SK-N-SH (cell line): Measurements from ENCODE around the gene ATP1A1. TPM values are rescaled to one million over a fixed set of nuclear protein-coding genes. Genes with fewer than 3 reads are reported as not detected.

Experiments used
- CTCF ChIA-PET: fragments of 300-600, 350-600 bp; formaldehyde crosslinking; extraction: SDS; loops from one replicate; lab custom pipeline; 2021; lab: Yijun Ruan, JAX
- POLR2A ChIA-PET: fragments of 350-600 bp; sonication (Branson Sonifier 250); formaldehyde crosslinking; extraction: SDS; loops from one replicate; lab custom pipeline; 2020; ENCODE audit warnings: antibody characterized with exemption, inconsistent platforms; lab: Yijun Ruan, JAX
- DNase-seq: peaks from one replicate; pipeline ENCODE4 v3.0.0; 2012
- H2AFZ ChIP-seq: fragments of 200-600 bp; sonication (generic); 2 replicates; pipeline ENCODE4 v1.8.1; 2016; ENCODE audit warnings: antibody characterized with exemption, mild to moderate bottlenecking, low read depth
- H3F3A ChIP-seq: fragments of 200-600 bp; sonication (generic); replicated peaks from 2 replicates; pipeline ENCODE3; 2016; ENCODE audit warnings: antibody characterized with exemption, mild to moderate bottlenecking; ENCODE audit not compliant: insufficient read depth
- H3K27ac ChIP-seq, 2 experiments: fragments of 200-500 bp in 1 of 2; fragments of 200-600 bp in 1 of 2; sonication (Bioruptor generic) in 1 of 2; sonication (generic), shearing (Covaris generic) in 1 of 2; 2 replicates each; pipeline versions ENCODE4 v1.5.1 to v1.6.1; 2014 to 2016; ENCODE audit warnings: low read depth in 2 of 2, inconsistent platforms in 1 of 2, low read length in 1 of 2, mild to moderate bottlenecking in 1 of 2, mixed read lengths in 1 of 2
- H3K27me3 ChIP-seq: fragments of 200-600 bp; sonication (generic), shearing (Covaris generic); 2 replicates; pipeline ENCODE4 v1.6.1; 2016; ENCODE audit warnings: mixed run types; ENCODE audit not compliant: insufficient read depth
- H3K36me3 ChIP-seq, 2 experiments: fragments of 200-500 bp in 1 of 2; fragments of 200-600 bp in 1 of 2; sonication (Bioruptor generic) in 1 of 2; sonication (generic) in 1 of 2; replicated peaks in 1 of 2; 2 replicates each; pipeline versions ENCODE3 to v1.5.1; 2014 to 2016; ENCODE audit warnings: low read length in 1 of 2, mild to moderate bottlenecking in 1 of 2; ENCODE audit not compliant: insufficient read depth in 2 of 2, control insufficient read depth in 1 of 2
- H3K4me1 ChIP-seq, 2 experiments: fragments of 200-500 bp in 1 of 2; fragments of 200-600 bp in 1 of 2; sonication (Bioruptor generic) in 1 of 2; sonication (generic), shearing (Covaris generic) in 1 of 2; 2 replicates each; pipeline versions ENCODE4 v1.5.1 to v1.6.1; 2014 to 2016; ENCODE audit warnings: low read depth in 1 of 2, low read length in 1 of 2, mixed run types in 1 of 2; ENCODE audit not compliant: insufficient read depth in 2 of 2, control insufficient read depth in 1 of 2
- H3K4me2 ChIP-seq: fragments of 200-600 bp; sonication (generic), shearing (Covaris generic); 2 replicates; pipeline ENCODE4 v1.6.1; 2017; ENCODE audit warnings: mixed run types
- H3K4me3 ChIP-seq, 2 experiments: fragments of 200-500 bp in 1 of 2; fragments of 200-600 bp in 1 of 2; sonication (Bioruptor generic) in 1 of 2; sonication (generic), shearing (Covaris generic) in 1 of 2; 2 replicates each; pipeline versions ENCODE4 v1.5.1 to v1.8.1; 2014 to 2016; ENCODE audit warnings: low read depth in 2 of 2, inconsistent platforms in 1 of 2, low read length in 1 of 2, mild to moderate bottlenecking in 1 of 2, mixed read lengths in 1 of 2, moderate library complexity in 1 of 2
- H3K79me2 ChIP-seq: fragments of 200-600 bp; sonication (generic); 2 replicates; pipeline ENCODE4 v1.8.1; 2017; ENCODE audit warnings: mild to moderate bottlenecking; ENCODE audit not compliant: insufficient read depth
- H3K9ac ChIP-seq: fragments of 200-600 bp; sonication (generic); 2 replicates; pipeline ENCODE4 v1.6.1; 2017; ENCODE audit warnings: mixed run types
- H3K9me2 ChIP-seq: fragments of 200-600 bp; sonication (generic); 2 replicates; pipeline ENCODE4 v1.6.1; 2017; ENCODE audit warnings: mixed run types
- H3K9me3 ChIP-seq: fragments of 200-600 bp; sonication (generic); 2 replicates; pipeline ENCODE4 v1.6.1; 2017; ENCODE audit warnings: mixed run types, mild to moderate bottlenecking, moderate library complexity
- H4K20me1 ChIP-seq: fragments of 200-600 bp; sonication (generic); 2 replicates; pipeline ENCODE4 v1.6.1; 2017; ENCODE audit warnings: mild to moderate bottlenecking, mixed run types; ENCODE audit not compliant: insufficient read depth
- CHD2 ChIP-seq: fragments of 150-350 bp; IDR thresholded peaks from 2 replicates; pipeline ENCODE4 v1.6.1; 2018; ENCODE audit warnings: low read length; ENCODE audit not compliant: partially characterized antibody
- ELF1 ChIP-seq: IDR thresholded peaks from 2 replicates; pipeline ENCODE4 v1.4.0; 2012
- EP300 ChIP-seq, 2 experiments: IDR thresholded peaks; 2 replicates each; pipeline versions ENCODE4 v1.4.0 to v1.6.1; 2012; ENCODE audit warnings: borderline replicate concordance in 1 of 2, low read depth in 1 of 2, low read length in 1 of 2
- GABPA ChIP-seq: IDR thresholded peaks from 2 replicates; pipeline ENCODE4 v1.4.0; 2012; ENCODE audit warnings: low read depth, mild to moderate bottlenecking
- JUND ChIP-seq: IDR thresholded peaks from 2 replicates; pipeline ENCODE4 v1.4.0; 2012
- NFIC ChIP-seq: IDR thresholded peaks from 2 replicates; pipeline ENCODE4 v1.4.0; 2012; ENCODE audit warnings: borderline replicate concordance
- RCOR1 ChIP-seq: fragments of 150-350 bp; IDR thresholded peaks from 2 replicates; pipeline ENCODE4 v1.6.1; 2017; ENCODE audit warnings: antibody characterized with exemption, low read length
- RXRA ChIP-seq: IDR thresholded peaks from 2 replicates; pipeline ENCODE4 v1.4.0; 2012; ENCODE audit warnings: low read depth, mild to moderate bottlenecking, borderline replicate concordance
- SIN3A ChIP-seq: IDR thresholded peaks from 2 replicates; pipeline ENCODE4 v1.6.1; 2012; ENCODE audit warnings: low read depth, mild to moderate bottlenecking, low read length, moderate library complexity, borderline replicate concordance
- SMC3 ChIP-seq: IDR thresholded peaks from 2 replicates; pipeline ENCODE4 v1.6.1; 2012; ENCODE audit warnings: low read depth, low read length, improper control_type of control experiment
- WGBS: methylation state at CpG from one replicate; pipeline ENCODE4 v1.1.6; 2017; ENCODE audit warnings: low lambda C conversion rate; 5-methylcytosine and 5-hydroxymethylcytosine counted together
- polyA plus RNA-seq, 3 experiments: library from polyadenylated mRNA; depleted of rRNA; stranded (reverse); fragments of >200 nt; gene quantifications; 2 replicates each; pipeline ENCODE4 v1.2.3, GENCODE V29; 2012
- TF ChIP-seq, protein P1 (sequence below): IDR thresholded peaks from 2 replicates; pipeline ENCODE4 v1.6.1; 2012; ENCODE audit warnings: mild to moderate bottlenecking, low read depth, low read length, moderate library complexity
- TF ChIP-seq, protein P2 (sequence below): fragments of 200-600 bp; sonication (generic); IDR thresholded peaks from 2 replicates; pipeline ENCODE4 v1.6.1; 2017; ENCODE audit warnings: antibody characterized with exemption, mild to moderate bottlenecking, moderate library complexity
- TF ChIP-seq, protein P3 (sequence below): IDR thresholded peaks from 2 replicates; pipeline ENCODE4; 2012

ATP1A1 gene
- polyA plus RNA-seq, 1 of the 3 experiments (the other 2 are of a cell fraction), result 233 TPM

DNA sequence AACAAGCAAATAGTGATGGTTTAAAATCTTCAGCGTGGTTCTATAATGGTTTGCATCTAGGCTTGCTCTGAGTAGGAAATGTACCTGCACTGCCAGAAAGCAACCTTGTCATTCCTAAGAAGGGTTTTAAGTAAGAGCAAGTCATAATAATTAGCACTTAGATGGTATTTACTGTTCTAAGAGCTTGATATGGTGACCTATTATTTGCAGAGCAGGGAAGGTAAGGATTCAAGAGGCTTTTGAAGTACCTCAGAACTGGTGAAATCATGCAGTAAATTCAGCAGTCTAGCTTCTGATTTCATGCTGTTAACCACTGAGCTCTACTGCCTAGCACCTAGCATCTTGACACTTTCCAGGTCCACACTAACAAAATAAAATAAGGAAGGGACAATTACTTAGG, 23.7 kb downstream of the ATP1A1 start:
- no peaks in the 10 kb centered on the region for H4K20me1 ChIP-seq
- H3K36me3 ChIP-seq, result peaks cover 91 to 94% of the 10 kb centered on the region in 2 experiments
- no peak for TF ChIP-seq SIN3A
- TF ChIP-seq EP300 (IDR thresholded peaks at IDR 0.05; ENCODE audit: borderline replicate concordance in 1 of 2, low read depth in 1 of 2, low read length in 1 of 2), result no peak
- TF ChIP-seq, protein P1, sequence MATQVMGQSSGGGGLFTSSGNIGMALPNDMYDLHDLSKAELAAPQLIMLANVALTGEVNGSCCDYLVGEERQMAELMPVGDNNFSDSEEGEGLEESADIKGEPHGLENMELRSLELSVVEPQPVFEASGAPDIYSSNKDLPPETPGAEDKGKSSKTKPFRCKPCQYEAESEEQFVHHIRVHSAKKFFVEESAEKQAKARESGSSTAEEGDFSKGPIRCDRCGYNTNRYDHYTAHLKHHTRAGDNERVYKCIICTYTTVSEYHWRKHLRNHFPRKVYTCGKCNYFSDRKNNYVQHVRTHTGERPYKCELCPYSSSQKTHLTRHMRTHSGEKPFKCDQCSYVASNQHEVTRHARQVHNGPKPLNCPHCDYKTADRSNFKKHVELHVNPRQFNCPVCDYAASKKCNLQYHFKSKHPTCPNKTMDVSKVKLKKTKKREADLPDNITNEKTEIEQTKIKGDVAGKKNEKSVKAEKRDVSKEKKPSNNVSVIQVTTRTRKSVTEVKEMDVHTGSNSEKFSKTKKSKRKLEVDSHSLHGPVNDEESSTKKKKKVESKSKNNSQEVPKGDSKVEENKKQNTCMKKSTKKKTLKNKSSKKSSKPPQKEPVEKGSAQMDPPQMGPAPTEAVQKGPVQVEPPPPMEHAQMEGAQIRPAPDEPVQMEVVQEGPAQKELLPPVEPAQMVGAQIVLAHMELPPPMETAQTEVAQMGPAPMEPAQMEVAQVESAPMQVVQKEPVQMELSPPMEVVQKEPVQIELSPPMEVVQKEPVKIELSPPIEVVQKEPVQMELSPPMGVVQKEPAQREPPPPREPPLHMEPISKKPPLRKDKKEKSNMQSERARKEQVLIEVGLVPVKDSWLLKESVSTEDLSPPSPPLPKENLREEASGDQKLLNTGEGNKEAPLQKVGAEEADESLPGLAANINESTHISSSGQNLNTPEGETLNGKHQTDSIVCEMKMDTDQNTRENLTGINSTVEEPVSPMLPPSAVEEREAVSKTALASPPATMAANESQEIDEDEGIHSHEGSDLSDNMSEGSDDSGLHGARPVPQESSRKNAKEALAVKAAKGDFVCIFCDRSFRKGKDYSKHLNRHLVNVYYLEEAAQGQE, result no peak
- no peak for TF ChIP-seq RXRA
- no peak for TF ChIP-seq RCOR1
- no peak for TF ChIP-seq NFIC
- H3K79me2 ChIP-seq, result no peaks in the 10 kb centered on the region
- no peak overlapping the region for H2AFZ ChIP-seq
- H3K9me3 ChIP-seq, result no peaks in the 10 kb centered on the region
- no peaks in the 10 kb centered on the region for H3K9me2 ChIP-seq
- ChIA-PET POLR2A (interaction anchor here (0.5 kb wide), 1 partner anchor 88 kb away, joined by 3 read pairs; no protein-coding TSS in a partner anchor), CTCF (interaction anchor here (0.8 to 2.6 kb wide), 6 partner anchors 13 to 257 kb away, joined by 3 to 14 read pairs (median 4); no protein-coding TSS in a partner anchor)
- no peaks in the 10 kb centered on the region for H3K27me3 ChIP-seq
- H3K4me3 ChIP-seq, result no peak overlapping the region
- no peak overlapping the region for H3K9ac ChIP-seq
- 92% methylated on average over 1 of the region's 1 CpG for WGBS
- H3F3A ChIP-seq, result no peaks in the 10 kb centered on the region
- no peak overlapping the region for H3K4me2 ChIP-seq
- no peak overlapping the region for H3K27ac ChIP-seq
- DNase-seq, result no peak
- no peaks in the 10 kb centered on the region for H3K4me1 ChIP-seq

DNA sequence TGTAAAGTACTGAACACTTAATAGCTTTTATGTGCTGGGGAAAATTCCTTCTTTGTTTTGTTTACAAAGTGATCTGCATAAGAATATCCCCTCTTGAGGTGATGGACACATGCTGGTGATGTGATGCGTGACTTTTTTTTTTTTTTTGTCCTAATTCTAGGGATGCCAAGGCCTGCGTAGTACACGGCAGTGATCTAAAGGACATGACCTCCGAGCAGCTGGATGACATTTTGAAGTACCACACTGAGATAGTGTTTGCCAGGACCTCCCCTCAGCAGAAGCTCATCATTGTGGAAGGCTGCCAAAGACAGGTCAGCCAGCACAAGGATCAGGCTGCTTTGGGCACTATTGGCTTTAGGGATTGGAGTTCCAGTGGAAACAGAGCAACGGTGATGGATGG, 24.7 kb downstream of the ATP1A1 start:
- POLR2A ChIA-PET, result interaction anchor here (0.8 to 1.5 kb wide), 2 partner anchors 11 to 32 kb away, joined by 3 to 4 read pairs; no protein-coding TSS in a partner anchor

More for the DNA sequence above, 24.7 kb downstream of the ATP1A1 start:
- H3K4me3 ChIP-seq, result no peak overlapping the region
- H4K20me1 ChIP-seq, result no peaks in the 10 kb centered on the region
- no peak overlapping the region for H3K4me2 ChIP-seq
- H3K27ac ChIP-seq, result no peak overlapping the region
- no peaks in the 10 kb centered on the region for H3K4me1 ChIP-seq
- peaks cover 93 to 94% of the 10 kb centered on the region in 2 experiments for H3K36me3 ChIP-seq
- no peaks in the 10 kb centered on the region for H3K27me3 ChIP-seq
- H2AFZ ChIP-seq, result no peak overlapping the region
- H3F3A ChIP-seq, result no peaks in the 10 kb centered on the region
- CTCF ChIA-PET, result interaction anchor here (0.8 to 2.6 kb wide), 9 partner anchors 9 to 258 kb away, joined by 3 to 14 read pairs (median 3); no protein-coding TSS in a partner anchor
- WGBS, result 91% methylated on average over 5 of the region's 5 CpGs
- TF ChIP-seq GABPA, result no peak
- TF ChIP-seq RCOR1, result no peak
- TF ChIP-seq CHD2, result no peak
- TF ChIP-seq SMC3, result no peak
- TF ChIP-seq RXRA, result no peak
- TF ChIP-seq, protein P2, sequence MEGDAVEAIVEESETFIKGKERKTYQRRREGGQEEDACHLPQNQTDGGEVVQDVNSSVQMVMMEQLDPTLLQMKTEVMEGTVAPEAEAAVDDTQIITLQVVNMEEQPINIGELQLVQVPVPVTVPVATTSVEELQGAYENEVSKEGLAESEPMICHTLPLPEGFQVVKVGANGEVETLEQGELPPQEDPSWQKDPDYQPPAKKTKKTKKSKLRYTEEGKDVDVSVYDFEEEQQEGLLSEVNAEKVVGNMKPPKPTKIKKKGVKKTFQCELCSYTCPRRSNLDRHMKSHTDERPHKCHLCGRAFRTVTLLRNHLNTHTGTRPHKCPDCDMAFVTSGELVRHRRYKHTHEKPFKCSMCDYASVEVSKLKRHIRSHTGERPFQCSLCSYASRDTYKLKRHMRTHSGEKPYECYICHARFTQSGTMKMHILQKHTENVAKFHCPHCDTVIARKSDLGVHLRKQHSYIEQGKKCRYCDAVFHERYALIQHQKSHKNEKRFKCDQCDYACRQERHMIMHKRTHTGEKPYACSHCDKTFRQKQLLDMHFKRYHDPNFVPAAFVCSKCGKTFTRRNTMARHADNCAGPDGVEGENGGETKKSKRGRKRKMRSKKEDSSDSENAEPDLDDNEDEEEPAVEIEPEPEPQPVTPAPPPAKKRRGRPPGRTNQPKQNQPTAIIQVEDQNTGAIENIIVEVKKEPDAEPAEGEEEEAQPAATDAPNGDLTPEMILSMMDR, result no peak
- no peak for TF ChIP-seq ELF1
- TF ChIP-seq, protein P3, sequence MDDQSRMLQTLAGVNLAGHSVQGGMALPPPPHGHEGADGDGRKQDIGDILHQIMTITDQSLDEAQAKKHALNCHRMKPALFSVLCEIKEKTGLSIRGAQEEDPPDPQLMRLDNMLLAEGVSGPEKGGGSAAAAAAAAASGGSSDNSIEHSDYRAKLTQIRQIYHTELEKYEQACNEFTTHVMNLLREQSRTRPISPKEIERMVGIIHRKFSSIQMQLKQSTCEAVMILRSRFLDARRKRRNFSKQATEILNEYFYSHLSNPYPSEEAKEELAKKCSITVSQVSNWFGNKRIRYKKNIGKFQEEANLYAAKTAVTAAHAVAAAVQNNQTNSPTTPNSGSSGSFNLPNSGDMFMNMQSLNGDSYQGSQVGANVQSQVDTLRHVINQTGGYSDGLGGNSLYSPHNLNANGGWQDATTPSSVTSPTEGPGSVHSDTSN, result no peak
- TF ChIP-seq JUND, result no peak
- H3K9ac ChIP-seq, result no peak overlapping the region
- no peaks in the 10 kb centered on the region for H3K79me2 ChIP-seq
- H3K9me3 ChIP-seq, result no peaks in the 10 kb centered on the region
- no peak for DNase-seq
- H3K9me2 ChIP-seq, result no peaks in the 10 kb centered on the region
